GM12891 (cell line): ENCODE results near the gene ZNF433.

Source experiments
- DNase-seq: peaks from one replicate; pipeline ENCODE4 v3.0.0; 2011; ENCODE audit warnings: low spot score; ENCODE audit not compliant: insufficient read length
- FAIRE-seq: peaks from 2 replicates; lab custom pipeline; 2011; peaks lifted over from hg19 to GRCh38; lab: Jason Lieb, UNC
- PAX5 ChIP-seq: IDR thresholded peaks from 2 replicates; pipeline ENCODE4 v1.6.1; 2011; ENCODE audit warnings: low read length, moderate library complexity, mild to moderate bottlenecking; ENCODE audit not compliant: insufficient read depth, severe bottlenecking
- POLR2A ChIP-seq: IDR thresholded peaks from 2 replicates; pipeline ENCODE4 v1.6.1; 2011; ENCODE audit warnings: low read depth, low read length, control low read depth
- POLR2AphosphoS5 ChIP-seq: IDR thresholded peaks from 2 replicates; pipeline ENCODE4 v1.6.1; 2011; ENCODE audit warnings: low read depth, low read length, control low read depth
- POU2F2 ChIP-seq: IDR thresholded peaks from 2 replicates; pipeline ENCODE4 v1.6.1; 2011; ENCODE audit warnings: low read depth, mild to moderate bottlenecking, control low read depth, low read length, moderate library complexity
- SPI1 ChIP-seq: IDR thresholded peaks from 2 replicates; pipeline ENCODE4 v1.6.1; 2011; ENCODE audit warnings: low read depth, low read length, control low read depth
- TAF1 ChIP-seq: IDR thresholded peaks from 2 replicates; pipeline ENCODE4 v1.6.1; 2011; ENCODE audit warnings: low read depth, low read length, control low read depth

ZNF433 gene

DNA sequence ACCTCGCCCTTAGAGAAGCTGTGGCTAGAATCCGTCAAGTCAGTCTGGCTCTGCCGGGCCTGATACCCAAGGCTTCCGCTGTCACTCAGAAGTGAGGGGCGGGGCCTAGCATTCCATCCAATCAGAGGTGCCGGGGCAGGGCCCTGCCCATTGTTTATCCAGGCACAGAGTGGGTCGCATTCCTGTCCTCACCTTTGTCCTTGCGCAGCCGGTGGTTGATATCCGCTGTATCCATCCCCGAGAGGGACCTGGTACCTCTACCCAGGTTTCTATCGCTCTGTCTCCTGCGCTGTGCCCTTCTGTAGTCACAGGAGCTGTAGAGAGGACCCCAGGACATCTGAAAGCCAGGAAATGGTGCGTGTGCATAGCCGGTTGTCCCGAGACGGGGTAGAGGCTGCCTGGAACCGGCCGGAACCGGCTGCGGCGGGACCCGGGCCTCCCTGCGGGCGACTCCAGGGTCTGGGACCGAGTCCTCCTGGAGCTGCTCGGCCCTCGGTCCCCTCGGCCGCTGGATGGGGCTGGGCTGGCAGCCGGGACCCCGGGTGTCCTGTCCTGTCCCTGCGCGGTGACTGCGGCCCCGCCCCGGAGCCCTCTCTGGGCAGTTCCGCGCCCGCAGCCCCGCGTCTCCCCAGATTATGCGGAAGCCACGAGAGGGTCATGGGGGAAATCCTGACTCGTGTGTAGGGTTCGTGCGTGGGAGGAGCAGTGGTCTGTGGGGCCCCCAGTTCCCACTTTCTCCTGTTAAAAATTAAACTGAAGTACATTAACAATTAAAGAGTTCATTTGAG is 70.4 kb downstream of the ZNF433 start, which contains the start of gene ZNF763:
Gene ZNF763, plus strand, starts transcription at position 183 of the 788 bp plus-strand sequence. Its CDS starts 169 bp downstream, at position 352.
- FAIRE-seq (peak; percentile 96), DNase-seq (peak; percentile 77)
- TF ChIP-seq POLR2AphosphoS5 (peak; percentile 35; the same call in 1 of the 2 replicates), SPI1 (peak; percentile 37; the same call in 1 of the 2 replicates), TAF1 (no peak; the same call in 1 of the 2 replicates), POLR2A (peak; percentile 45; the same call in 1 of the 2 replicates), PAX5 (no peak), POU2F2 (no peak)
